B cell (primary cell): ENCODE results near the gene CHCHD1.

Experiments used
- EZH2 ChIP-seq: IDR thresholded peaks from 2 replicates; pipeline ENCODE4 v1.6.1; 2012; ENCODE audit warnings: borderline replicate concordance, low read depth, mild to moderate bottlenecking, moderate library complexity, low read length; ENCODE audit not compliant: insufficient read depth, poor library complexity, severe bottlenecking
- TF ChIP-seq, protein P1 (sequence below): fragments of 200-600 bp; IDR thresholded peaks from one replicate; pipeline ENCODE4 v1.8.0; 2022; ENCODE audit warnings: antibody characterized with exemption, mild to moderate bottlenecking

DNA sequence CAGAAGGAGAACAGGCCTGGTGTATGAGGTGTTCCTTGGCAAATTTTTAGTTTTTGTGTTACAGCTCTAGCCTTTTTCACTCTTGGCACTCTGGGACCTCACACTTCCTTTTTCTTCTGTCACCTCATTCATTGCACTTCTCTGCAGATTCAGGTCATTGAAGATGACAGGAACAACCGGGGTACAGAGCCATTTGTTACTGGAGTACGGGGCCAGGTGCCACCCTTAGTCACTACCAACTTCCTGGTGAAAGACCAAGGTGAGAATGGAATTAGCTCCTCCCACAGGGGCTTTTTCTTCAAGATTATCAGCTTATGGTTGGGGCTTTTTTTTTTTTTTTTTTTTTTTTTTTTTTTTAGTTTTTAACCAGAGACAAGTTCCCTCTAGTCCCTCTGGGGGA is 18.5 kb upstream of the CHCHD1 start:
- TF ChIP-seq, protein P1, sequence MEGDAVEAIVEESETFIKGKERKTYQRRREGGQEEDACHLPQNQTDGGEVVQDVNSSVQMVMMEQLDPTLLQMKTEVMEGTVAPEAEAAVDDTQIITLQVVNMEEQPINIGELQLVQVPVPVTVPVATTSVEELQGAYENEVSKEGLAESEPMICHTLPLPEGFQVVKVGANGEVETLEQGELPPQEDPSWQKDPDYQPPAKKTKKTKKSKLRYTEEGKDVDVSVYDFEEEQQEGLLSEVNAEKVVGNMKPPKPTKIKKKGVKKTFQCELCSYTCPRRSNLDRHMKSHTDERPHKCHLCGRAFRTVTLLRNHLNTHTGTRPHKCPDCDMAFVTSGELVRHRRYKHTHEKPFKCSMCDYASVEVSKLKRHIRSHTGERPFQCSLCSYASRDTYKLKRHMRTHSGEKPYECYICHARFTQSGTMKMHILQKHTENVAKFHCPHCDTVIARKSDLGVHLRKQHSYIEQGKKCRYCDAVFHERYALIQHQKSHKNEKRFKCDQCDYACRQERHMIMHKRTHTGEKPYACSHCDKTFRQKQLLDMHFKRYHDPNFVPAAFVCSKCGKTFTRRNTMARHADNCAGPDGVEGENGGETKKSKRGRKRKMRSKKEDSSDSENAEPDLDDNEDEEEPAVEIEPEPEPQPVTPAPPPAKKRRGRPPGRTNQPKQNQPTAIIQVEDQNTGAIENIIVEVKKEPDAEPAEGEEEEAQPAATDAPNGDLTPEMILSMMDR, result no peak
- TF ChIP-seq EZH2, result no peak
